Germinal center (tissue), 1 donor: ENCODE measurements around the gene NRN1.
"Not testable (repeated sequence)": the region's sequence is repeated elsewhere in the genome, so short reads cannot be mapped to it uniquely, and the experiment has no call there.

Experiments used
- DNase-seq: peaks from one replicate; pipeline ENCODE4 v3.0.0; 2012; ENCODE audit warnings: mixed read lengths, low spot score

Gene NRN1

GRCh38 chr6:5981126-5982026 lies 25.3 kb downstream of the NRN1 start:
- no peak for DNase-seq

- no peak for DNase-seq
These were observed 26.9 kb downstream of the NRN1 start for GRCh38 chr6:5979650-5980420.

GRCh38 chr6:5976811-5977210 lies 29.9 kb downstream of the NRN1 start:
- no peak for DNase-seq

GRCh38 chr6:5968817-5969734 lies 37.6 kb downstream of the NRN1 start:
- DNase-seq, result no peak

- DNase-seq, result not testable (repeated sequence)
These were observed 38.7 kb downstream of the NRN1 start for GRCh38 chr6:5968036-5968435.

- no peak for DNase-seq
These were observed 39.1 kb downstream of the NRN1 start for GRCh38 chr6:5967594-5967993.

- DNase-seq, result no peak
These were observed 43.9 kb downstream of the NRN1 start for GRCh38 chr6:5962794-5963193.

GRCh38 chr6:5961836-5962235 lies 44.9 kb downstream of the NRN1 start:
- no peak for DNase-seq

GRCh38 chr6:5960456-5960855 lies 46.3 kb downstream of the NRN1 start:
- no peak for DNase-seq

GRCh38 chr6:5958921-5959320 lies 47.8 kb downstream of the NRN1 start:
- DNase-seq, result no peak

- no peak for DNase-seq
These were observed 49.8 kb downstream of the NRN1 start for GRCh38 chr6:5956939-5957338.

GRCh38 chr6:5950361-5950785 lies 56.4 kb downstream of the NRN1 start:
- DNase-seq, result peak; percentile 47
